Fibroblast of skin of left biceps (primary cell): ENCODE measurements around the gene DCAF12L1.

Experiments
- DNase-seq, 2 experiments: peaks; one replicate each; pipeline ENCODE4 v3.0.0-alpha.2; 2013; ENCODE audit warnings: low read depth in 2 of 2

DCAF12L1 gene

GRCh38 chrX:126552313-126553022, at the start of gene DCAF12L1:
TSS of gene DCAF12L1 (minus strand) at chrX:126552814. CDS start at chrX:126552608, 206 bp downstream.
- no peak for DNase-seq

- no peak for DNase-seq
Measured at GRCh38 chrX:126580877-126581276, 28.3 kb upstream of the DCAF12L1 start.

GRCh38 chrX:126575911-126576310, 23.3 kb upstream of the DCAF12L1 start:
- no peak for DNase-seq

GRCh38 chrX:126557151-126557550, 4.5 kb upstream of the DCAF12L1 start:
- no peak for DNase-seq

GRCh38 chrX:126551725-126552312, 795 bp downstream of the DCAF12L1 start:
- DNase-seq = no peak

- DNase-seq = no peak
Measured at GRCh38 chrX:126551306-126551705, 1.3 kb downstream of the DCAF12L1 start.

GRCh38 chrX:126550816-126551215, 1.8 kb downstream of the DCAF12L1 start:
- DNase-seq = no peak

- no peak for DNase-seq
Measured at GRCh38 chrX:126509923-126510322, 42.7 kb downstream of the DCAF12L1 start.
